Activated CD4-positive, alpha-beta T cell treated with anti-CD3 and anti-CD28 coated beads, Interleukin-2, amount 10 ng/mL, durations not matched to agents 24 days and 14 days (primary cell): ENCODE measurements around the gene NUDT14. TPM values are rescaled to one million over a fixed set of nuclear protein-coding genes. Genes with fewer than 3 reads are reported as not detected.

Experiments used
- DNase-seq: peaks from one replicate; pipeline ENCODE4 v3.0.0; 2022
- H3K27ac Mint-ChIP-seq: one replicate; pipeline ENCODE4 v1.8.0; 2022; ENCODE audit warnings: mild to moderate bottlenecking, mixed read lengths
- H3K27me3 Mint-ChIP-seq: one replicate; pipeline ENCODE4 v1.8.0; 2022; ENCODE audit warnings: mixed read lengths
- H3K36me3 Mint-ChIP-seq: one replicate; pipeline ENCODE4 v1.8.0; 2022; ENCODE audit warnings: low read depth, mild to moderate bottlenecking, mixed read lengths
- H3K4me1 Mint-ChIP-seq: one replicate; pipeline ENCODE4 v1.8.0; 2021; ENCODE audit warnings: mixed read lengths
- H3K4me3 Mint-ChIP-seq: one replicate; pipeline ENCODE4 v1.8.0; 2022; ENCODE audit warnings: mild to moderate bottlenecking, moderate library complexity, mixed read lengths
- H3K9me3 Mint-ChIP-seq: one replicate; pipeline ENCODE4 v1.8.0; 2021; ENCODE audit warnings: mixed read lengths
- intact Hi-C: fragments of 100-400 bp; cut with micrococcal nuclease; formaldehyde crosslinking; loops from one replicate; pipeline ENCODE4 v1.15.1; 2023
- total RNA-seq: library from RNA; stranded (reverse); gene quantifications from 2 replicates; pipeline ENCODE4 v1.2.3, GENCODE V29; 2022

Gene NUDT14
- total RNA-seq, 1 donor from 2014 or later: 8.3 TPM

DNA sequence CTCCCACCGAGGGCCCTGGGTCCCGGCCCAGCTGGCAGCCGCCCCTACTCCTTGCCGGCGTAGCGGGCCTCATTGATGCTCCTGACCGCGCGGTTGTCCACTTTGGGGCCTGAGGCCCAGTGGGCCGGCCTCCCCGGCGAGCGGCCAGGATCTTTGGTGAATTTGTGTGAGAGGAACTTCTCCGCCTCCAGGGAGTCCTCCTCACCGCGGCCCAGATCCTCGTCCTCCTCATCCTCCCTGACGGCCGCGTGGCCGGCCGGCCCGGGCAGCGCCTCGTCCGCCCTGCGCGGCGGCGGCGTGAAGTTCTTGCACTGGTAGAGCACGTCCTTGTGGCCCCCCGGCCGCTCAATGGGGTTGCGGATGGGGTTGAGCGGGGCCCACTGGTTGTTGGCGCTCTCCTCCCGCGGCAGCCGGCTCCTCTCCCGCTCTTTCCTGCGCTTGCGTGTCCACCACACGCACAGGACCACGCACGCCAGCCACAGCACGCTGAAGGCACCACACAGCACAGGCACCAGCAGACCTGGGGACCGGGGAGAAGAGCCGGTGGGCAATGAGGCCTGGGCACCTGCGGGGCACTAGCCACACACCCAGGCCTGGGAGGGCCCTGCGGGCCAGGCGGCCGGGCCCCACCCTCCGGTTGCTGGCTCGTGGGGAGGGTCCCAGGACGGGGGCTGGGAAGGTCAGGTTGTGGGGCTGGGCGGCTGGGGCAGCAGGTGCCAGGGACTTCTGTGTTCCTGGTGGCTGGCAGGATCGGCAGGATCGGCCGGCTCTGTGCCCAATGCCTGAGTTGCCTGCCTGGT is 38.3 kb downstream of the NUDT14 start:
- DNase-seq: no peak
- Mint-ChIP-seq H3K27ac (no peak overlapping the region), H3K27me3 (no peaks in the 10 kb centered on the region), H3K9me3 (peaks cover 7% of the 10 kb centered on the region), H3K4me3 (no peak overlapping the region), H3K36me3 (peaks cover 3% of the 10 kb centered on the region), H3K4me1 (no peaks in the 10 kb centered on the region)
- intact Hi-C loops: no loop called here

DNA sequence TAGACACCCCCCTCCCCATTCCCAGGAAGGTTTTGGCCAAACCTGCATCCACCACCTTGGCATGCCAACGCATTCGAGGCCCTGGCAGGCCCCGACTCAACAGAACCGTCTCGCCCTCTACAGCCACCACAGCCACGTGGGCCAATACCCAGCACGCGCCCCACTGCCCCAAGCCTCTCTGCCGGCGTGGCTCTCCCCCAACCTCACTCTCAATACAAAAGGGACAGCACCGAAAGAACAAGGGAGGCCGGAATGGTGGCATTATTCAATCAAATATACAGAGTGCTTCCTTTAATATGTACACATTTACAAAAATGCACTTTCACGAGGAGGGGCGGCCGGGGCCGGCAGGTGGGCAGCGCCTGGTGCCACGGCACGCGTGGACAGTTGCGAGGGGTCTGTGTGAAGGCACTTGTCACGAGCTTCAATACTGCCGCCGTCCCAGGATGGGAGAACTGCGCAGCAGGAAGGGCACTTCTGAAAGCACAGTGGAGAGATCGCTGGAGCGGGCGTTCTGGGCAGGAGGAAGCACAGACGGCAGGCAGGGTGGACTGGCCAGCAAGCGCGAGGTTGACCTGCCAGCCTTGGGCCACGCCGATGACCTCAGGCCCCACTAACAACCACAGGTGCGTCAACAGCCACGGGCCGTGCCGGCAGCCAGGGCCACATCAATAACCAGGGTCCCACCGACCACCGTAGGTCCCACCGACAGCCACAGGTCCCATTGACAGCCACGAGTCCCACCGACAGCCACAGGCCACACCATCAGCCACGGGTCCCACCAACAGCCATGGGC is 39.4 kb downstream of the NUDT14 start:
- no peaks in the 10 kb centered on the region for H3K4me1 Mint-ChIP-seq
- intact Hi-C loops: no loop called here
- H3K9me3 Mint-ChIP-seq: peaks cover 7% of the 10 kb centered on the region
- no peak overlapping the region for H3K27ac Mint-ChIP-seq
- no peak overlapping the region for H3K4me3 Mint-ChIP-seq
- no peaks in the 10 kb centered on the region for H3K27me3 Mint-ChIP-seq
- peaks cover 3% of the 10 kb centered on the region for H3K36me3 Mint-ChIP-seq
- no peak for DNase-seq

DNA sequence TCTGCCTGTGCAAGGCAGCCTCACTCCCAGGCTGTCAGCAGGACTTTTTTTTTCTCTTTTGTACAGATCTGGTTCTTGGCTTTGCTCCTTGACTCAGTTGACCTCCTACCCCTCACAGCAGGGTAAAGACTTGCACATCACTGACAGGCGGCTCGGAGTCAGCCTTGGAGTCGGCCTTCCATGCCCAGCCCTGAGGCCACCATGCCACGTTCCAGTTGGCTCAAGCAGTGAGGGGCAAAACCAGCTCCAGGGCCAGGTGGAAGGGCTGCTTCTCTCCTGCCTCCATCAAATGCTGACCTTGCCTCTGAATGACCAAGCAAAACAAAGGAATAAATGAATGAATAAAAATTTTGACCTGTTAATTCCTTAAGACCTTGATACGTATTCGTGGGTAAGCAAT is 40.1 kb downstream of the NUDT14 start:
- no peaks in the 10 kb centered on the region for H3K27me3 Mint-ChIP-seq
- H3K4me3 Mint-ChIP-seq: no peak overlapping the region
- DNase-seq: no peak
- no peaks in the 10 kb centered on the region for H3K4me1 Mint-ChIP-seq
- H3K36me3 Mint-ChIP-seq: peaks cover 3% of the 10 kb centered on the region
- intact Hi-C loops: no loop called here
- H3K27ac Mint-ChIP-seq: no peak overlapping the region
- peaks cover 7% of the 10 kb centered on the region for H3K9me3 Mint-ChIP-seq

DNA sequence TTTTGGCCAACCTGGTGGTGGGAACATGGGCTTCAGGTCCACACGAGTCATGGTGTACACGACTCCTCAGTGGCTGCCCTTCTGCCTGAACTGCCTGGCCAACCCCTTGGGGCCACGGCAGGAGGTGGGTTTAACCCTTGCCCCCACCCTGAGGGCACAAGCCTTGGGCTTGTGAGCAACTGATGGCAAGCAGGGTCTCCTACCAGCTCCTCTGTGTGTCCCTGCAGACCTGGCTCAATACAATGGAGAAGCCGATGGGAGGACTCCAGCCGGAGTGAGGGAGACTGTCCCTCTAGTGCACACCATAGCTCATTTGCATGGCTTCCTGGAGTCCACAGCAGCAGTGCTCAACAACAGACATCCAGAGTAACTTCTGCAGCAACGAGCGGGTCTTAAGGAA is 40.5 kb downstream of the NUDT14 start:
- Mint-ChIP-seq H3K4me3 (no peak overlapping the region), H3K36me3 (peaks cover 3% of the 10 kb centered on the region), H3K27me3 (no peaks in the 10 kb centered on the region), H3K27ac (no peak overlapping the region), H3K9me3 (peaks cover 7% of the 10 kb centered on the region), H3K4me1 (no peaks in the 10 kb centered on the region)
- intact Hi-C loops: no loop called here
- no peak for DNase-seq

DNA sequence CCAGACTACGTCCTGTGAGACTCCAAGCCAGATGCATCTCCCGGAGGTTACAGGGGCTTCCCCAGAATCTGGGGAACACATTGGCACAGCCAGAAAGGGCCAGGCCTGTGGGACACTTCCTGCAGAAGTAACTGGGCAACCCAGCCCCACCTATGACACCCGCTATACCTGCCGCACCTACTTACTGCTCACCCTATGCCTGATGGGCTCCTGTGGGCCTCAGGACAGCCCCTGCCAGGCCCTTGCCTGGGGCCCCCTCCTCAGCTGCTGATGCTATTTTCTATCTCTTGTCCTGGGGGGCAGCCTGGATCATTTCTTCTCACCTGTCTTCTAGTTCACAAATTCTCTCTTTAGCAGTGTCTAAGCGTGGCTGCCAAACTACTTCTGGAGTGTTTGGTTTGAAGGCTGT is 41.3 kb downstream of the NUDT14 start:
- H3K36me3 Mint-ChIP-seq: peaks cover 3% of the 10 kb centered on the region
- intact Hi-C loops: no loop called here
- no peak for DNase-seq
- H3K27ac Mint-ChIP-seq: no peak overlapping the region
- peaks cover 7% of the 10 kb centered on the region for H3K9me3 Mint-ChIP-seq
- H3K27me3 Mint-ChIP-seq: no peaks in the 10 kb centered on the region
- H3K4me1 Mint-ChIP-seq: no peaks in the 10 kb centered on the region
- H3K4me3 Mint-ChIP-seq: no peak overlapping the region

DNA sequence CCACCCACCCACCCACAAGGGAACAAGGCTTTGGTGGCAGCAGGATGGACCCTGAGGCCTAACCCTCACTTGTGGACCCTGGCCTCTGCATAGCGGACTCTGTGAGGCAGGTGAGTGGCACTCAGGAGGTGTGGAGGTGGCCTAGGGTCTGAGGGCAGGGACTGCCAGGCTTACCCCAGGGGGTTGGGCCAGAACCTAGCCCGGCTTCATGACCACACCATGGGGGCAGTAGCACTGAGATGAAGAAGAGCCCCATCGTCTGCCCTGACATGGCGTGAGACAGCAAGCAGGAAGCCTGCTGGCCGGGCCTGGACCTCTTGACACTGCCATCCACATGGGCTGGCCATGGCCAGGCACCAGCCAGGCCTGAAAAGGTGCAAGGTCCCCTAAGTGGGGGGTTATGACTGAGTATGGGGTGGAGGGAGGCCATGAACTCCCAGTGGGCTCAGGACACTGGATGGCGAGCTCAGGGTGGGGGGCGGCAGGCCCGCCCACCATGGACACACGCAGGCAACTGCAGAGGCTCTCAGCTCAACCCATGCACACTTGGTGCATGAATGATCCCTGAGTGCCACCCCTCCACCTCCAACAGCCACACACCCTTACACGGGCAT is 41.8 kb downstream of the NUDT14 start:
- Mint-ChIP-seq H3K27ac (no peak overlapping the region), H3K4me3 (no peak overlapping the region), H3K36me3 (peaks cover 3% of the 10 kb centered on the region), H3K4me1 (no peaks in the 10 kb centered on the region), H3K27me3 (no peaks in the 10 kb centered on the region), H3K9me3 (peaks cover 7% of the 10 kb centered on the region)
- no peak for DNase-seq
- intact Hi-C loops: no loop called here

DNA sequence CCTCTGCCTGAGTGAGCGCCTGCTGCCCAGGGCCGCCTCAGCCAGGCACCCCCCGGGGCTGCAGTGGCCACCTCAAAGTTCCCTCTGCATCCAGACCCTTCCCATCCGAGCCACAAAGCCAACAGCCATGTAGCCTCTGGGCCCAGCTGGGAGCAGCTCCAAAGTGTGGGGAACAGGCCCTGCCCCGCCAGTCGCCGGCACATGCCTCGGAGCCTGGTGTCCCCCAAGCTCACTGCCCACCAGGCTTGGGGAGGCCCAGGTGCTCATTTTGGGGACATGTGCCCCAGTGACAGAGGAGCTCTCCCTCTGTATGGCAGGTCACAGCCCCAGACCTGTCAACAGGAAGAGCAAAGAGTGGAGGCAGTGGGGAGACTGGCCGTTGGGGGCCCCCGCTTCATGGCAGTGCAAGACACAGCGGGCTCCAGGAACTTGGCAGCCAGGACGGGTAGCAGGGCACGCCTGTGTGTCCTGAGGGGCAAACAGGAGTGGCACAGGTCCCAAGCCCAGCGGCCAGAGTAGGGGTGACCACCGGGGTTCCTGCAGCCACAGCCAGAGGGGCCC is 42.5 kb downstream of the NUDT14 start:
- H3K36me3 Mint-ChIP-seq: peaks cover 3% of the 10 kb centered on the region
- H3K4me1 Mint-ChIP-seq: no peaks in the 10 kb centered on the region
- no peak overlapping the region for H3K4me3 Mint-ChIP-seq
- peaks cover 7% of the 10 kb centered on the region for H3K9me3 Mint-ChIP-seq
- H3K27me3 Mint-ChIP-seq: no peaks in the 10 kb centered on the region
- DNase-seq: no peak
- no peak overlapping the region for H3K27ac Mint-ChIP-seq
- intact Hi-C loops: no loop called here

DNA sequence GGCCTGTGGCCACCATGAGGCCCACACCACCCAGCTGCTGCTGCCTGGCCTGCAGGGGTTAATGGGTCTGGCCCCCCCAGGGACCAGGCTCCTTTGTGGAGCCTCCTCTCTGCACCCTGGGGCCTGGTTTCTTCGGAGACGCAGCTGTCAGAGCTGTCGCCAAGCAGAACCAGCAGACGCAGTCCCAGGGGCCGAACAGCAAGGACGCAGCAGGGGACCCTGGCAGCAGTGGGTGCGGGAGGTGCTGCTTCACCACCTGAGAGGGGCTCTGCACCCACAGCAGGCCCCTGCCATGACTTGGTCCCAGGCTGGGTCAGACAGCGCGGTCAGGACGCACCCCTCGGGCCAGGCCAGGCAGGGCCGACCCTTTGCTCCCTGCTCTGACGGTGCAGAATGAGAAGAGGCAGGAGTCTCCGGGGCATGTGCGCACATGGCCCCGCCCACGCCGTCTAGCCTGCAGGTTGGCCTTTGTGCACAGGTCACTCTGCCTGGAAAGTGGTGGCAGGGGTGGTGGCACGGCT is 43.0 kb downstream of the NUDT14 start:
- Mint-ChIP-seq H3K4me3 (no peak overlapping the region), H3K4me1 (no peaks in the 10 kb centered on the region), H3K9me3 (peaks cover 7% of the 10 kb centered on the region), H3K27me3 (peaks cover 3% of the 10 kb centered on the region), H3K36me3 (peaks cover 3% of the 10 kb centered on the region), H3K27ac (no peak overlapping the region)
- intact Hi-C loops: no loop called here
- DNase-seq: no peak

DNA sequence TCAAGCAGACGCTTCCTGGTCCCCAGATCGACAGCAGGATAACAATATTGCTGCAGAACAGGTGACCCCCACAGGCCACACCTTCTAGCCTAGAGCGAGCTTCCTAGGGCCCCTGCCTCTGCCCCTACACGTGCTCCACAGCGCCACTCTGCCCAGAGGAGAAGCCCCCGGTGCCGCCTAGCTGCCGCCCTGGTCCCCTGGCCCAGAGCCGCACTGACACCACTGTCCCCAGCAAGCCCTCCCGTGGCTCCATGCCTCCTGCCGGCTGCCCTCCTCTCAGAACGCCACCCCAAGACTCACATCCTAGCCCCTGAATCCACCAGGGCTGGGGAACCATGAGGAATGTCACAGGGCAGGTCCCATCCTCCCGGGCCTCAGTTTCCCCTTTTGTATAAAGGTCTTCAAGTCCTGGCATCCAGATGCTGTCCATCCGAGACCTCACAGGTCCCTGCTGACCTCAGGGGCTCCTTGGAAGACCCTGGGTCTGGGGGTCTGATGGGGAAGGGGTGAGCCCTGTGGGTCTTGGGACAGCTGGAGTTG is 43.6 kb downstream of the NUDT14 start:
- peaks cover 7% of the 10 kb centered on the region for H3K9me3 Mint-ChIP-seq
- H3K36me3 Mint-ChIP-seq: peaks cover 3% of the 10 kb centered on the region
- H3K4me1 Mint-ChIP-seq: no peaks in the 10 kb centered on the region
- intact Hi-C loops: no loop called here
- H3K27ac Mint-ChIP-seq: no peak overlapping the region
- peaks cover 7% of the 10 kb centered on the region for H3K27me3 Mint-ChIP-seq
- DNase-seq: no peak
- no peak overlapping the region for H3K4me3 Mint-ChIP-seq

DNA sequence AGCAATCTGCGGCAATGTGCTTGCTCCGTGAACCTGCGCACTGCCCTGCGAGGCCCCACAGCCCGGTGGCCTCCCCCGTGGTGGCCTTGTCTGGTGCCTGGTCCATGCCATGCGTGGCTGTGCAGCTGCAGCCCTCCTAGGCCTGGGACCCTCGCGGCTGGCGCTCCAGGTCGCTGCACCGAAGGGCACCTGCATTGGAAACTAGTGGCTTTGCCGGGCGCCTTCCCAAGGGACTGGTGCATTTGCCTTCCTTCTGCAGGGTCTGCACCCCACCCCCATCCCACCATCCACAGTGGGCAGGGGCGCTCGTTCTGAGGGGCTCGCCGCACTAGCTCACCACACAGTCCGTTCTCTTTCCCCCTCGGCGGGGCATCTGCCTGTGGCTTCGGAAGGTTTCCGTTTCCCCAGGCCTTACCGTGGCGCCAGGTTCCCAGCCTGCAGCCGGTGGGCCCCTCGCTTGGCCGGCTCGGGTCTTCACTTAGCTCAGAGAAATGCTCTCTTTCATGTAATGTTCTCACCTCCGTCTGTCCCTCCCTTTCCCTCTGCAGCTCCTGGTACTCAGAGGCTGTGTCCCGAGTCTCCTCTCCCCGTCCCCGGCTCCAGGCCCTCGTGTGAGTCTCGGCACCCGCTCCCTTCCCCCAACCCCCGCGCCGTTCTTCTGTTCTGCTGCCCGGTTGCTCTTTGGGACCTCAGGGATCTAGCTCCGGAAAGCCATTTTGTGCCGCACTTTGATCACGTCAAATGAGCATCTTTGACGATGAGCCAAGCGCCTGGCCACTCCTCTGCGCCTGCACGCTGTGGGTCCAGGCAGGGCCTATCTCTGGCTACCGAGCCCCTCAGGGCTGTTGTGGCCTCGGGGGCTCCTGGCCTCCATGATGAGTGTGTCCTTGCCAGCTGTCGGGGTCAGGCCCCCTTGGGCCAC is 44.5 kb downstream of the NUDT14 start:
- Mint-ChIP-seq H3K9me3 (peaks cover 4% of the 10 kb centered on the region), H3K27me3 (peaks cover 7% of the 10 kb centered on the region), H3K36me3 (peaks cover 3% of the 10 kb centered on the region), H3K4me3 (no peak overlapping the region), H3K27ac (no peak overlapping the region), H3K4me1 (no peaks in the 10 kb centered on the region)
- DNase-seq: no peak
- intact Hi-C loops: no loop called here

DNA sequence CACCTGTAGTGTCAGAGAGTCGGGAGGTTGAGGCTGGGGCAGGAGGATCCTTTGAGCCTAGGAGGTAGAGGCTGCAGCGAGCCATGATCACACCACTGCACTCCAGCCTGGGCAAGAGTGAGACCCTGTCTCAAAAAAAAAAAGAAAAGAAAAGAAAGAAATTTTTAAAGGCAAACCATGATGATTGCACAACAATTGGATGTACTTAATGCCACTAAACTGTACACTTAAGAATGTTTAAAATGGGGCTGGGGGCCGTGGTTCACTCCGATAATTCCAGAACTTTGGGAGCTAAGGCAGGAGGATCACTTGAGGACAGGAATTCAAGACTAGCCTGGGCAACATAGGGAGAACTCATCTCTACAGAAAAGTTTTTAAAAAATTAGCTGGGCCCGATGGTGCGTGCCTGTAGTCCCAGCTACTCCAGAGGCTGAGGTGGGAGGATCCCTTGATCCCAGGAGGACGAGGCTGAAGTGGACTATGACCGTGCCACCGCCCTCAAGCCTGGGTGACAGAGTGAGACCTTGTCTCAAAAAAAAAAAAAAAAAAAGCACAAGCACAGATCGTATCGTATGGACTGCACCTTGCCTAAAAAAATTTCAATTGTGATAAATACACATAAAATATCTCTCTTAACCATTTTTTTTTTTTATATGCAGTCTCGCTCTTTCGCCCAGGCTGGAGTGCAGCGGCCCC is 45.3 kb downstream of the NUDT14 start:
- H3K4me3 Mint-ChIP-seq: no peak overlapping the region
- H3K9me3 Mint-ChIP-seq: peaks cover 4% of the 10 kb centered on the region
- no peak for DNase-seq
- H3K27me3 Mint-ChIP-seq: peaks cover 7% of the 10 kb centered on the region
- intact Hi-C loops: no loop called here
- no peaks in the 10 kb centered on the region for H3K4me1 Mint-ChIP-seq
- H3K36me3 Mint-ChIP-seq: no peaks in the 10 kb centered on the region
- H3K27ac Mint-ChIP-seq: no peak overlapping the region

DNA sequence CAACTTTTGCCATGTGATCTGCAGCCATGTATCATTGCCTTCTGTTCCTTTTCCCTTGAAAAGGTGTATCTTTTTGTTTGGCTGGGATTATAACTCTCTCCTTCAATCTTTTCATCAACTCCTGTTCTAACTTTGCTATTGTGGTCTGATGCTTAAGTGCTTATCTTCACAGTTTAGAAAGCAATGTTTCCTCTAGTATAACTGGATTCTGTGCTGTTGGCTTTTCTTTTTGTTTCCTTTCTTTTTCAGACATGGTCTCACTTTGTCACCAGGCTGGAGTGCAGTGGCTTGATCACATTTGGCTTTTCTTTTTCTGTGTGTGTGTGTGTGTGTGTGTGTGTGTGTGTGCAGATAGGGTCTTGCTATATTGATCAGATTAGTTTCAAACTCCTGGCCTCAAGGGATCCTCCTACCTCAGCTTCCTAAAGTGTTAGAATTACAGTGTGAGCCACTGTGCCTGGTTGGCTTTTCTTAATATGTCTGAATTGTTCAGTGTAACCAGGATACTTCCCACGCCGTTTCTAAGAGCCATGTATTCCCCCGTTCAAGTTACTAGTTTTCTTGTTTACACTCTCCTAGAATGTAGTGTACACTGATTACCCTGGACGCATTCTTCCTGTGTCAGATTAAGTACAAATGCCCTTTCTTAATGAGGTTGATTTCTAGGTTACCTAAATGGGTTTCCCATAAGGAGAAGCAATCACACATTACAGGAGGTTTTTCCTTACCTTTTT is 48.0 kb downstream of the NUDT14 start:
- Mint-ChIP-seq H3K27me3 (peaks cover 7% of the 10 kb centered on the region), H3K27ac (no peak overlapping the region), H3K9me3 (no peaks in the 10 kb centered on the region), H3K4me3 (no peak overlapping the region), H3K36me3 (no peaks in the 10 kb centered on the region), H3K4me1 (no peaks in the 10 kb centered on the region)
- intact Hi-C loops: no loop called here
- no peak for DNase-seq
